Endothelial cell of umbilical vein (primary cell): ENCODE data around the gene NATD1. TPM values are rescaled to one million over a fixed set of nuclear protein-coding genes. Genes with fewer than 3 reads are reported as not detected.

Experiments
- BruUV-seq: library from RNA; stranded (reverse); fragments of 400-500 nt; replicated peaks from 2 replicates; lab custom pipeline; 2021; lab: Mats Ljungman, UMichigan
- CTCF ChIA-PET: fragments of 300-600, 350-600 bp; sonication (Branson Sonifier 250); formaldehyde crosslinking; loops from one replicate; lab custom pipeline; 2021; ENCODE audit warnings: antibody characterized with exemption, inconsistent platforms; lab: Charles Lee
- POLR2A ChIA-PET: fragments of 300-600, 350-600 bp; sonication (Branson Sonifier 250); formaldehyde crosslinking; loops from one replicate; lab custom pipeline; 2021; ENCODE audit warnings: antibody characterized with exemption, inconsistent platforms; lab: Charles Lee
- DNase-seq: peaks from one replicate; pipeline ENCODE4 v3.0.0-alpha.2; 2011; ENCODE audit warnings: low read depth, low spot score
- FAIRE-seq: peaks from 2 replicates; lab custom pipeline; 2011; peaks lifted over from hg19 to GRCh38; lab: Jason Lieb, UNC
- H2AFZ ChIP-seq: 2 replicates; pipeline ENCODE4 v1.6.0; 2012; ENCODE audit warnings: low read depth, low read length, control low read depth, inconsistent platforms
- H3K27ac ChIP-seq: 2 replicates; pipeline ENCODE4 v1.5.1; 2011; ENCODE audit warnings: low read depth, mild to moderate bottlenecking, control low read depth, low read length, moderate library complexity; ENCODE audit not compliant: insufficient read depth
- H3K27me3 ChIP-seq, 2 experiments: 2 replicates each; pipeline versions ENCODE4 v1.6.0 to v1.6.1; 2011; ENCODE audit warnings: low read length in 2 of 2, mixed read lengths in 1 of 2; ENCODE audit not compliant: control insufficient read depth in 2 of 2, insufficient read depth in 2 of 2
- H3K36me3 ChIP-seq, 2 experiments: 2 replicates in 1 of 2; 3 replicates in 1 of 2; pipeline ENCODE4 v1.5.1; 2011; ENCODE audit warnings: low read length in 2 of 2, mild to moderate bottlenecking in 1 of 2, moderate library complexity in 1 of 2; ENCODE audit not compliant: control insufficient read depth in 2 of 2, insufficient read depth in 2 of 2; ENCODE audit errors: extremely low read depth in 1 of 2
- H3K4me1 ChIP-seq: 3 replicates; pipeline ENCODE4 v1.5.1; 2011; ENCODE audit warnings: mild to moderate bottlenecking, low read length; ENCODE audit not compliant: control insufficient read depth, insufficient read depth; ENCODE audit errors: extremely low read depth
- H3K4me2 ChIP-seq: 2 replicates; pipeline ENCODE4 v1.6.1; 2011; ENCODE audit warnings: low read length, control low read depth, mixed read lengths; ENCODE audit not compliant: insufficient read depth
- H3K4me3 ChIP-seq, 3 experiments: fragments of 200-600 bp in 1 of 3; sonication (generic), shearing (Covaris generic) in 1 of 3; replicated peaks in 1 of 3; 2 replicates each; pipeline ENCODE4 v1.5.1; 2011 to 2016; ENCODE audit warnings: control low read depth in 3 of 3, low read length in 3 of 3, mild to moderate bottlenecking in 2 of 3, inconsistent platforms in 1 of 3, low read depth in 1 of 3, moderate library complexity in 1 of 3; ENCODE audit not compliant: insufficient read depth in 1 of 3
- H3K79me2 ChIP-seq: 2 replicates; pipeline ENCODE4 v1.6.0; 2012; ENCODE audit warnings: low read length, inconsistent platforms; ENCODE audit not compliant: control insufficient read depth, insufficient read depth
- H3K9ac ChIP-seq: replicated peaks from 2 replicates; pipeline ENCODE3; 2011; ENCODE audit warnings: low read length, control low read depth; ENCODE audit not compliant: insufficient read depth; ENCODE audit errors: extremely low read depth
- H3K9me1 ChIP-seq: replicated peaks from 3 replicates; pipeline ENCODE4 v1.6.0; 2011; ENCODE audit warnings: mild to moderate bottlenecking, low read length; ENCODE audit not compliant: control insufficient read depth, insufficient read depth; ENCODE audit errors: extremely low read depth
- H3K9me3 ChIP-seq: replicated peaks from 2 replicates; pipeline ENCODE4 v1.5.1; 2012; ENCODE audit warnings: low read length, inconsistent platforms; ENCODE audit not compliant: control insufficient read depth, insufficient read depth
- H4K20me1 ChIP-seq: replicated peaks from 2 replicates; pipeline ENCODE3; 2011; ENCODE audit warnings: mild to moderate bottlenecking, low read length; ENCODE audit not compliant: control insufficient read depth, insufficient read depth; ENCODE audit errors: extremely low read depth
- CTCF ChIP-seq, 2 donors: IDR thresholded peaks; 1 replicate in 1 of 2; 2 replicates in 1 of 2; pipeline ENCODE4 v1.5.1; 2011; ENCODE audit warnings: low read length in 2 of 2, mild to moderate bottlenecking in 2 of 2, moderate library complexity in 2 of 2, control low read depth in 1 of 2, inconsistent platforms in 1 of 2, low read depth in 1 of 2; ENCODE audit not compliant: insufficient read depth in 1 of 2; ENCODE audit errors: extremely low read depth in 1 of 2
- EZH2 ChIP-seq: IDR thresholded peaks from 2 replicates; pipeline ENCODE4 v1.6.1; 2012; ENCODE audit warnings: borderline replicate concordance, low read depth, mild to moderate bottlenecking, moderate library complexity, low read length, inconsistent platforms; ENCODE audit not compliant: severe bottlenecking
- FOS ChIP-seq: IDR thresholded peaks from 2 replicates; pipeline ENCODE4 v1.6.1; 2011; ENCODE audit warnings: mild to moderate bottlenecking, low read length, moderate library complexity, borderline replicate concordance; ENCODE audit not compliant: insufficient read depth
- MYC ChIP-seq: IDR thresholded peaks from one replicate; pipeline ENCODE4 v1.6.1; 2011; ENCODE audit warnings: mild to moderate bottlenecking, low read depth, low read length
- POLR2A ChIP-seq: IDR thresholded peaks from 2 replicates; pipeline ENCODE4 v1.6.1; 2012; ENCODE audit warnings: low read depth, mild to moderate bottlenecking, control low read depth, low read length
- POLR2AphosphoS5 ChIP-seq: IDR thresholded peaks from 2 replicates; pipeline ENCODE4 v1.6.1; 2012; ENCODE audit warnings: low read depth, mild to moderate bottlenecking, control low read depth, low read length, moderate library complexity; ENCODE audit not compliant: insufficient read depth
- dilution Hi-C: fragments of 300-500 bp; cut with MboI; formaldehyde crosslinking; loops from one replicate; pipeline ENCODE4 v1.15.0; 2019; ENCODE audit warnings: low sequenced_read_pairs; ENCODE audit not compliant: extremely low pct_ligation_motif_present
- intact Hi-C: fragments of 100-400 bp; cut with micrococcal nuclease; formaldehyde crosslinking; loops from one replicate; pipeline ENCODE4 v1.10.0; 2022
- polyA plus RNA-seq, 4 experiments: library from polyadenylated mRNA; depleted of rRNA in 3 of 4; stranded (reverse) in 3 of 4; unstranded in 1 of 4; fragments of >200 nt; gene quantifications; 2 replicates each; pipeline versions ENCODE4 v1.2.1 to v1.2.3, GENCODE V29; 2011 to 2012; ENCODE audit warnings: missing spikeins in 1 of 4
- total RNA-seq: library from RNA; stranded (reverse); gene quantifications from 2 replicates; pipeline ENCODE4 v1.2.3, GENCODE V29; 2021

The NATD1 gene
- total and polyA plus RNA-seq, 2 donors (not counting 3 experiments of a cell fraction or from before 2014, with no cell fraction given), result 7.0 to 7.2 TPM

GRCh38 chr17:21298056-21298982 lies 45.1 kb upstream of the NATD1 start:
- no peaks in the 10 kb centered on the region for H3K9me3 ChIP-seq

More at GRCh38 chr17:21298056-21298982, 45.1 kb upstream of the NATD1 start:
- Histone ChIP-seq H3K9me1 (no peaks in the 10 kb centered on the region), H3K27me3 (no peaks in the 10 kb centered on the region), H3K36me3 (peaks cover 4 to 25% of the 10 kb centered on the region in 2 experiments), H3K4me3 (no peak overlapping the region), H3K4me2 (no peak overlapping the region), H3K79me2 (peaks cover 7% of the 10 kb centered on the region), H2AFZ (no peak overlapping the region), H3K27ac (no peak overlapping the region), H4K20me1 (no peaks in the 10 kb centered on the region), H3K9ac (no peak overlapping the region), H3K4me1 (no peaks in the 10 kb centered on the region)
- FAIRE-seq, result no peak
- CTCF ChIA-PET, result no interaction called here
- dilution Hi-C loops, result no loop called here
- no TSS peak for BruUV-seq
- intact Hi-C loops, result no loop called here
- TF ChIP-seq POLR2AphosphoS5, result no peak
- no peak for TF ChIP-seq POLR2A
- no peak for TF ChIP-seq FOS
- no peak for TF ChIP-seq MYC
- TF ChIP-seq EZH2, result no peak
- TF ChIP-seq CTCF (IDR thresholded peaks at IDR 0.05; ENCODE audit: extremely low read depth in 1 of 2, insufficient read depth in 1 of 2, low read depth in 1 of 2, low read length in 2 of 2), result no peak
- DNase-seq, result no peak
- POLR2A ChIA-PET, result interaction anchor here (1.4 kb wide), 1 partner anchor 12 kb away, joined by 5 read pairs; no protein-coding TSS in a partner anchor
